ENCODE measurements around the gene PIRT. TPM values are rescaled to one million over a fixed set of nuclear protein-coding genes. Genes with fewer than 3 reads are reported as not detected.

Gene PIRT
- polyA plus RNA-seq, 1 donor (not counting 4 experiments of a cell fraction or from before 2014, with no cell fraction given), result not detected

DNA sequence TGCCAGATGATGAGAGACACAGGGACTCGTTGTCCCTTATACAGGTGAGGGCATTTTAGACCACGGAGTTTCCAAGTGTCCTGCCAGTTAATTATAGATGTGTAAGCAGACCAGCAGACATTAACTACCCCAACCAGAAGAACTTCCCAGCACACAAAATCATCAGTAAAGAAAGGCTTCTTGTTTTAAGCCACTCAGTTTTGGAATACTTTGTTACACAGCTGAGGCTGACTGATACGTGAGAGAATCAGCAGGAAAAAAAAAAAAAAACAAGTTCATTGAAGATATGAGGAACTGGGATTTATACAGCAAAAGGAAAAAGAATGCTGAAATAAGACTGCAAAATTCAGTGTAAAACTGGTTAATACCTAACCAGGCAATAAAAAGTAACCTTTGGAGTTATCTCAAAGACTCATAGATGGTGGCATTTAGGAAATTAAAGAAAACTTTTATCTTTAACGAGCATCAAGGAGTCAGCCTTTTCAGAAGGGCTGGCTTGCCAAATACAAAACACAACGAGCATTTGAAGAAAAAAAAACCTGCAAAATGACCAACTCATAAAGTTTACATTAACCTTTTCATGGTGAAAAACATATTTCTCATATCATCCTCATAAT, 62.0 kb downstream of the PIRT start:
- Histone ChIP-seq H3K9me3 (ENCODE audit: control insufficient read depth, low read depth, low read length) (no peaks in the 10 kb centered on the region), H3K27ac (ENCODE audit: control insufficient read depth, insufficient read depth, low read length) (no peak overlapping the region), H3K9ac (ENCODE audit: control insufficient read depth, extremely low read depth, insufficient read depth, low read length) (no peak overlapping the region), H3K4me3 (ENCODE audit: control insufficient read depth in 2 of 3, extremely low read depth in 1 of 3, insufficient read depth in 2 of 3, low read depth in 1 of 3, low read length in 3 of 3) (no peak overlapping the region), H3K36me3 (ENCODE audit: control insufficient read depth in 2 of 2, extremely low read depth in 1 of 2, insufficient read depth in 2 of 2, low read length in 2 of 2) (no peaks in the 10 kb centered on the region), H3K79me2 (ENCODE audit: control insufficient read depth, insufficient read depth, low read length) (no peaks in the 10 kb centered on the region), H3K4me2 (ENCODE audit: control insufficient read depth, extremely low read depth, insufficient read depth, low read depth, low read length) (no peak overlapping the region), H3K27me3 (ENCODE audit: control insufficient read depth, extremely low read depth, insufficient read depth, low read length) (no peaks in the 10 kb centered on the region), H2AFZ (ENCODE audit: control insufficient read depth, low read length) (no peak overlapping the region), H3K4me1 (ENCODE audit: control insufficient read depth, extremely low read depth, insufficient read depth, low read length) (no peaks in the 10 kb centered on the region), H4K20me1 (ENCODE audit: control insufficient read depth, extremely low read depth, insufficient read depth, low read length) (no peaks in the 10 kb centered on the region), H3K9me1 (ENCODE audit: control insufficient read depth, extremely low read depth, insufficient read depth, low read length) (no peaks in the 10 kb centered on the region)
- FAIRE-seq, result no peak
- dilution Hi-C loops (cut with MboI; ENCODE audit: extremely low pct_ligation_motif_present, low sequenced_read_pairs), result no loop called here
- DNase-seq (ENCODE audit: low read depth, low spot score), result no peak
- TF ChIP-seq EZH2 (IDR thresholded peaks at IDR 0.05; ENCODE audit: low read length), result no peak
- TF ChIP-seq, protein P1, sequence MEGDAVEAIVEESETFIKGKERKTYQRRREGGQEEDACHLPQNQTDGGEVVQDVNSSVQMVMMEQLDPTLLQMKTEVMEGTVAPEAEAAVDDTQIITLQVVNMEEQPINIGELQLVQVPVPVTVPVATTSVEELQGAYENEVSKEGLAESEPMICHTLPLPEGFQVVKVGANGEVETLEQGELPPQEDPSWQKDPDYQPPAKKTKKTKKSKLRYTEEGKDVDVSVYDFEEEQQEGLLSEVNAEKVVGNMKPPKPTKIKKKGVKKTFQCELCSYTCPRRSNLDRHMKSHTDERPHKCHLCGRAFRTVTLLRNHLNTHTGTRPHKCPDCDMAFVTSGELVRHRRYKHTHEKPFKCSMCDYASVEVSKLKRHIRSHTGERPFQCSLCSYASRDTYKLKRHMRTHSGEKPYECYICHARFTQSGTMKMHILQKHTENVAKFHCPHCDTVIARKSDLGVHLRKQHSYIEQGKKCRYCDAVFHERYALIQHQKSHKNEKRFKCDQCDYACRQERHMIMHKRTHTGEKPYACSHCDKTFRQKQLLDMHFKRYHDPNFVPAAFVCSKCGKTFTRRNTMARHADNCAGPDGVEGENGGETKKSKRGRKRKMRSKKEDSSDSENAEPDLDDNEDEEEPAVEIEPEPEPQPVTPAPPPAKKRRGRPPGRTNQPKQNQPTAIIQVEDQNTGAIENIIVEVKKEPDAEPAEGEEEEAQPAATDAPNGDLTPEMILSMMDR (optimal IDR thresholded peaks at IDR 0.05 in 1 of 3, IDR thresholded peaks at IDR 0.05 in 1 of 3, conservative IDR thresholded peaks at IDR 0.05 in 1 of 3; ENCODE audit: extremely low read depth in 1 of 3, insufficient read depth in 2 of 3, low read length in 3 of 3), result no peak

- H4K20me1 ChIP-seq (ENCODE audit: control insufficient read depth, extremely low read depth, insufficient read depth, low read length), result no peaks in the 10 kb centered on the region
- H3K36me3 ChIP-seq (ENCODE audit: control insufficient read depth in 2 of 2, extremely low read depth in 1 of 2, insufficient read depth in 2 of 2, low read length in 2 of 2), result no peaks in the 10 kb centered on the region
- H3K27ac ChIP-seq (ENCODE audit: control insufficient read depth, insufficient read depth, low read length), result no peak overlapping the region
- DNase-seq (ENCODE audit: low read depth, low spot score) (no peak), FAIRE-seq (no peak)
- dilution Hi-C loops (cut with MboI; ENCODE audit: extremely low pct_ligation_motif_present, low sequenced_read_pairs), result no loop called here
- no peaks in the 10 kb centered on the region for H3K4me1 ChIP-seq (ENCODE audit: control insufficient read depth, extremely low read depth, insufficient read depth, low read length)
- no peaks in the 10 kb centered on the region for H3K9me1 ChIP-seq (ENCODE audit: control insufficient read depth, extremely low read depth, insufficient read depth, low read length)
- H3K27me3 ChIP-seq (ENCODE audit: control insufficient read depth, extremely low read depth, insufficient read depth, low read length), result no peaks in the 10 kb centered on the region
- no peak overlapping the region for H3K4me3 ChIP-seq (ENCODE audit: control insufficient read depth in 2 of 3, extremely low read depth in 1 of 3, insufficient read depth in 2 of 3, low read depth in 1 of 3, low read length in 3 of 3)
- no peak overlapping the region for H2AFZ ChIP-seq (ENCODE audit: control insufficient read depth, low read length)
- no peak overlapping the region for H3K9ac ChIP-seq (ENCODE audit: control insufficient read depth, extremely low read depth, insufficient read depth, low read length)
- no peak overlapping the region for H3K4me2 ChIP-seq (ENCODE audit: control insufficient read depth, extremely low read depth, insufficient read depth, low read depth, low read length)
- no peaks in the 10 kb centered on the region for H3K79me2 ChIP-seq (ENCODE audit: control insufficient read depth, insufficient read depth, low read length)
- TF ChIP-seq, protein P1 (optimal IDR thresholded peaks at IDR 0.05 in 1 of 3, IDR thresholded peaks at IDR 0.05 in 1 of 3, conservative IDR thresholded peaks at IDR 0.05 in 1 of 3; ENCODE audit: extremely low read depth in 1 of 3, insufficient read depth in 2 of 3, low read length in 3 of 3), result no peak
- no peak for TF ChIP-seq EZH2 (IDR thresholded peaks at IDR 0.05; ENCODE audit: low read length)
- no peaks in the 10 kb centered on the region for H3K9me3 ChIP-seq (ENCODE audit: control insufficient read depth, low read depth, low read length)
Measured at GRCh38 chr17:10775058-10775457, 62.8 kb downstream of the PIRT start.

Measured in keratinocyte (primary cell).